Caco-2 (cell line): ENCODE results near the gene AKT2. TPM values are rescaled to one million over a fixed set of nuclear protein-coding genes. Genes with fewer than 3 reads are reported as not detected.

Experiments
- BruUV-seq: library from RNA; stranded (reverse); fragments of 400-500 nt; replicated peaks from 2 replicates; lab custom pipeline; 2021; lab: Mats Ljungman, UMichigan
- CTCF ChIA-PET: fragments of 300-600 bp; sonication (Branson Sonifier 250); formaldehyde crosslinking; loops from one replicate; lab custom pipeline; 2022; ENCODE audit warnings: antibody characterized with exemption; lab: Charles Lee
- POLR2A ChIA-PET: fragments of 300-600 bp; sonication (Branson Sonifier 250); formaldehyde crosslinking; loops from one replicate; lab custom pipeline; 2022; ENCODE audit warnings: antibody characterized with exemption; lab: Charles Lee
- DNase-seq, 2 experiments: peaks; one replicate each; pipeline versions ENCODE4 v3.0.0 to v3.0.0-alpha.2; 2020 to 2022
- H3K27me3 ChIP-seq: replicated peaks from 2 replicates; pipeline ENCODE4 v1.6.0; 2011; ENCODE audit warnings: low read length; ENCODE audit not compliant: control insufficient read depth, insufficient read depth
- H3K36me3 ChIP-seq: 2 replicates; pipeline ENCODE4 v1.5.1; 2011; ENCODE audit warnings: low read length; ENCODE audit not compliant: control insufficient read depth, insufficient read depth
- H3K4me1 ChIP-seq: fragments of 250-450 bp; sonication (Bioruptor Pico); 2 replicates; pipeline ENCODE4 v1.5.1; 2020; ENCODE audit warnings: mild to moderate bottlenecking
- H3K4me3 ChIP-seq: 2 replicates; pipeline ENCODE4 v1.5.1; 2011; ENCODE audit warnings: low read depth, mild to moderate bottlenecking, control low read depth, low read length
- H3K9me3 ChIP-seq: fragments of 250-450 bp; sonication (Bioruptor Pico); 2 replicates; pipeline ENCODE4 v1.5.1; 2020; ENCODE audit warnings: mild to moderate bottlenecking, moderate library complexity
- H3K27ac Mint-ChIP-seq: one replicate; pipeline ENCODE4 v1.8.0; 2022; ENCODE audit warnings: mixed read lengths; ENCODE audit not compliant: unreplicated experiment
- H3K27me3 Mint-ChIP-seq: one replicate; pipeline ENCODE4 v1.8.0; 2022; ENCODE audit warnings: mixed read lengths; ENCODE audit not compliant: insufficient read depth, unreplicated experiment
- H3K36me3 Mint-ChIP-seq: one replicate; pipeline ENCODE4 v1.8.0; 2022; ENCODE audit warnings: mild to moderate bottlenecking, mixed read lengths; ENCODE audit not compliant: insufficient read depth, unreplicated experiment
- H3K4me1 Mint-ChIP-seq: one replicate; pipeline ENCODE4 v1.8.0; 2022; ENCODE audit warnings: low read depth, mixed read lengths; ENCODE audit not compliant: unreplicated experiment
- H3K4me3 Mint-ChIP-seq: one replicate; pipeline ENCODE4 v1.8.0; 2022; ENCODE audit warnings: mild to moderate bottlenecking, moderate library complexity, mixed read lengths; ENCODE audit not compliant: unreplicated experiment
- H3K9me3 Mint-ChIP-seq: one replicate; pipeline ENCODE4 v1.8.0; 2022; ENCODE audit warnings: mixed read lengths; ENCODE audit not compliant: unreplicated experiment
- intact Hi-C: fragments of 100-400 bp; cut with micrococcal nuclease; formaldehyde crosslinking; loops from one replicate; pipeline ENCODE4 v1.10.0; 2022; ENCODE audit not compliant: unreplicated experiment
- total RNA-seq: library from RNA; stranded (reverse); gene quantifications from 2 replicates; pipeline ENCODE4 v1.2.3, GENCODE V29; 2022
- TF ChIP-seq, protein P1 (sequence below), 2 experiments: fragments of 200-600 bp in 1 of 2; IDR thresholded peaks; 1 replicate in 1 of 2; 2 replicates in 1 of 2; pipeline versions ENCODE4 v1.5.1 to v1.8.0; 2011 to 2022; ENCODE audit warnings: antibody characterized with exemption in 1 of 2, control low read depth in 1 of 2, inconsistent platforms in 1 of 2, low read depth in 1 of 2, low read length in 1 of 2, mild to moderate bottlenecking in 1 of 2, moderate library complexity in 1 of 2; ENCODE audit not compliant: insufficient read depth in 1 of 2, severe bottlenecking in 1 of 2, unreplicated experiment in 1 of 2

The AKT2 gene
- total RNA-seq, 1 experiment from 2014 or later = 169 TPM

DNA sequence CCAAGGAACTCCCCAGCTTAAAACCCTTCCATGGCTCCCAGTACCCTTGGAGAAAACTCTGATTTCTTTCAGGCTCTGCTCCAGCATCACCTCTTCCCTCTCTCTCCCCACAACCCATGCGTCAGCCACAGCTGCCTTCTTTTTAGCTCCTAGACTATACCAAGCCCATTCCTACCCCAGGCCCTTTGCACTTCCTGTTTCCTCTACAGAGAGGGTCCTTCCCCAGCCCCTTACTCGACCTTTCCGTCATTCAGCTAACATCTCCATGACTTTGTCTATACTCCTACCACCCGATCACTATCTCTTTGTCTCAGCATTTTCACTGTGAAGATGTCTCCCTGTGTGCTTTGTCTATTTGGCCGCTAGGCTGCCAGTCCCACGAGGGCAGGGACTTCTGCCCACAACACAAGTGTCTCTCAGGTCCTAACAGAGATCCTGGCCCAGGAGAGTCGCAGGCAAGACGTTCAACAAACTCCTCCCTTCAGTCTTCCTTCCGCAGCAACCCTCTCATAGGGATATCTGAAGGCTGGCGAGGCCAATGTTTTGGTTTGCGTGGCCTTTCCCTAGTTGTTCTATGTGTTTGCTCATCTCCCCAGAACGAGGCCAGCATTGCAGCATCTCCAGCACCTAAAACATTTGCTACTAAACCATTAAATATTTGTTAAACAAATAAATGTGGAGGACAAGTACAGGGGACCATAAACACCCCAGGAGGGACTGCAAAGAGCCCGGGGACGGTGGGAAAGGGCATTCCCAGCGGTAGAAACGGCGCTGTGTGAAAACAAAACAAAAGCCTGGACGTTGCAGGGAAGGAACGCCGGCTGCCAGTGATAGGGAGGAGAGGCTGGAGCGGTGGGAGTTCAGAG lies 59.5 kb downstream of the AKT2 start:
- Mint-ChIP-seq H3K27me3 (peaks cover 10% of the 10 kb centered on the region), H3K27ac (peak overlapping the region; percentile 29), H3K4me3 (peak overlapping the region; percentile 72), H3K9me3 (peaks cover 10% of the 10 kb centered on the region), H3K4me1 (peaks cover 19% of the 10 kb centered on the region), H3K36me3 (peaks cover 25% of the 10 kb centered on the region)
- DNase-seq = no peak
- H3K27me3 ChIP-seq = no peaks in the 10 kb centered on the region
- intact Hi-C loops = no loop called here
- CTCF ChIA-PET = interaction anchor here (1.0 kb wide), 1 partner anchor 10 kb away, joined by 3 read pairs; no protein-coding TSS in a partner anchor
- peaks cover 14% of the 10 kb centered on the region; the same call in 1 of the 2 replicates for H3K4me1 ChIP-seq
- TF ChIP-seq, protein P1, sequence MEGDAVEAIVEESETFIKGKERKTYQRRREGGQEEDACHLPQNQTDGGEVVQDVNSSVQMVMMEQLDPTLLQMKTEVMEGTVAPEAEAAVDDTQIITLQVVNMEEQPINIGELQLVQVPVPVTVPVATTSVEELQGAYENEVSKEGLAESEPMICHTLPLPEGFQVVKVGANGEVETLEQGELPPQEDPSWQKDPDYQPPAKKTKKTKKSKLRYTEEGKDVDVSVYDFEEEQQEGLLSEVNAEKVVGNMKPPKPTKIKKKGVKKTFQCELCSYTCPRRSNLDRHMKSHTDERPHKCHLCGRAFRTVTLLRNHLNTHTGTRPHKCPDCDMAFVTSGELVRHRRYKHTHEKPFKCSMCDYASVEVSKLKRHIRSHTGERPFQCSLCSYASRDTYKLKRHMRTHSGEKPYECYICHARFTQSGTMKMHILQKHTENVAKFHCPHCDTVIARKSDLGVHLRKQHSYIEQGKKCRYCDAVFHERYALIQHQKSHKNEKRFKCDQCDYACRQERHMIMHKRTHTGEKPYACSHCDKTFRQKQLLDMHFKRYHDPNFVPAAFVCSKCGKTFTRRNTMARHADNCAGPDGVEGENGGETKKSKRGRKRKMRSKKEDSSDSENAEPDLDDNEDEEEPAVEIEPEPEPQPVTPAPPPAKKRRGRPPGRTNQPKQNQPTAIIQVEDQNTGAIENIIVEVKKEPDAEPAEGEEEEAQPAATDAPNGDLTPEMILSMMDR (IDR thresholded peaks at IDR 0.05; ENCODE audit: insufficient read depth in 1 of 2, low read depth in 1 of 2, low read length in 1 of 2, severe bottlenecking in 1 of 2, unreplicated experiment in 1 of 2) = peak in 1 of 2 experiments; percentile 2
- peak overlapping the region; percentile 41 for H3K4me3 ChIP-seq
- no TSS peak for BruUV-seq
- POLR2A ChIA-PET = no interaction called here
- H3K9me3 ChIP-seq = no peaks in the 10 kb centered on the region
- H3K36me3 ChIP-seq = no peaks in the 10 kb centered on the region

DNA sequence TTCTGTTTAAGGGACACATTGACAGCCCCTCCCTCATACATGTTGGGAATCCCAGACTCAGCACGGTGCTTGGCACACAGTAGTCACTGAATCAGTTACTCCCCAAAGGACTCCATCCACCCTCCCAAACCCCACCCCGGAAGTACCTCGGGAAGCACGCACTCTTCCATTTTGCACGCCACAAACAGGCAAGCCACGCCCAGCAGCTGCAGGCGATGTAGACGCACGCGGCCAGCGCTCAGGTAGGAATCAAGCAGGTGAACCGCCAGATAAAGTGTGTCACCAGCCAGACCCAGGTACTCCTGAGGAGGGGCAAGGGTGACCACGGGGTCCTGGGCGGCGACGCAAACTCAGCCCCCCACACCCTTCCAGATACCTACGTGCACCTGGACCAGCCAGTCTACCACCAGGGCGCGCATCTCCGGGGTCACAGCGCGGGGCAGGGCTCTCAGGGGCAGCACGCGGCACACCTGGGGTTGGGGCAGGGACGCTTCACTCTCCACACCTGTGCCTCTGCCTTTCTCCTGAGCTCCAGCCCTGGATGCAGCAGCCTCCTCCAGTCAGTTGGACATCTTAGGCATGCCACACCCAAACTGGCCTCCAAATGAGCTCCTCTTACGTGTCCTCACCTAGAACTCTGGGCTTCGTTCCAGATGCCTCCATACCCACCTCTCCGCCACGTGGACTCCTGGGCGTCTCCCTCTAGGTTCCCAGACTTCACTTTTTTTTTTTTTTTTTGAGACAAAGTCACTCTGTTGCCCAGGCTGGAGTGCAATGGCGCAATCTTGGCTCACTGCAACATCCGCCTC lies 60.6 kb downstream of the AKT2 start:
- peaks cover 14% of the 10 kb centered on the region; the same call in 1 of the 2 replicates for H3K4me1 ChIP-seq
- H3K4me1 Mint-ChIP-seq = peaks cover 19% of the 10 kb centered on the region
- H3K27me3 Mint-ChIP-seq = peaks cover 10% of the 10 kb centered on the region
- BruUV-seq = no TSS peak
- H3K4me3 ChIP-seq = no peak overlapping the region
- intact Hi-C loops = loop anchor here (5.0 kb wide), 1 partner anchor 67 kb away; no protein-coding TSS in a partner anchor
- DNase-seq = no peak
- no peak overlapping the region for H3K27ac Mint-ChIP-seq
- H3K36me3 Mint-ChIP-seq = peaks cover 25% of the 10 kb centered on the region
- CTCF ChIA-PET = interaction anchor here (1.0 kb wide), 1 partner anchor 9 kb away, joined by 3 read pairs; no protein-coding TSS in a partner anchor
- H3K36me3 ChIP-seq = no peaks in the 10 kb centered on the region
- no peaks in the 10 kb centered on the region for H3K9me3 ChIP-seq
- peaks cover 10% of the 10 kb centered on the region for H3K9me3 Mint-ChIP-seq
- H3K27me3 ChIP-seq = no peaks in the 10 kb centered on the region
- H3K4me3 Mint-ChIP-seq = no peak overlapping the region
- POLR2A ChIA-PET = no interaction called here
- TF ChIP-seq, protein P1 (IDR thresholded peaks at IDR 0.05; ENCODE audit: insufficient read depth in 1 of 2, low read depth in 1 of 2, low read length in 1 of 2, severe bottlenecking in 1 of 2, unreplicated experiment in 1 of 2) = no peak
